OCI-LY7 (cell line): ENCODE measurements around the gene RPL26. TPM values are rescaled to one million over a fixed set of nuclear protein-coding genes. Genes with fewer than 3 reads are reported as not detected.

Experiments used
- BruUV-seq: library from RNA; stranded (reverse); fragments of 400-500 nt; replicated peaks from 2 replicates; lab custom pipeline; 2021; lab: Mats Ljungman, UMichigan
- CTCF ChIA-PET: fragments of 300-600 bp; sonication (Branson Sonifier 250); formaldehyde crosslinking; loops from one replicate; lab custom pipeline; 2022; ENCODE audit warnings: antibody characterized with exemption; ENCODE audit not compliant: unreplicated experiment; lab: Charles Lee
- POLR2A ChIA-PET: fragments of 300-600 bp; sonication (Branson Sonifier 250); formaldehyde crosslinking; loops from one replicate; lab custom pipeline; 2022; ENCODE audit warnings: antibody characterized with exemption; lab: Charles Lee
- DNase-seq: peaks from one replicate; pipeline ENCODE4 v3.0.0-alpha.2; 2015; ENCODE audit warnings: low spot score
- H2AFZ ChIP-seq: fragments of 200-600 bp; sonication (generic), shearing (Covaris generic); 2 replicates; pipeline ENCODE4 v1.6.1; 2014; ENCODE audit warnings: mild to moderate bottlenecking, antibody characterized with exemption, low read length, moderate library complexity
- H3K27ac ChIP-seq: fragments of 200-600 bp; sonication (generic); 2 replicates; pipeline ENCODE4 v1.5.1; 2014; ENCODE audit warnings: mixed run types, low read depth, mild to moderate bottlenecking, moderate library complexity, low read length, inconsistent platforms; ENCODE audit not compliant: poor library complexity, severe bottlenecking
- H3K36me3 ChIP-seq: fragments of 200-600 bp; sonication (generic); 2 replicates; pipeline ENCODE4 v1.6.1; 2014; ENCODE audit warnings: mild to moderate bottlenecking, antibody characterized with exemption, low read length, moderate library complexity, mixed read lengths; ENCODE audit not compliant: insufficient read depth
- H3K4me1 ChIP-seq: fragments of 200-600 bp; sonication (generic); 2 replicates; pipeline ENCODE4 v1.5.1; 2014; ENCODE audit warnings: mild to moderate bottlenecking, low read length; ENCODE audit not compliant: insufficient read depth, poor library complexity, severe bottlenecking
- H3K4me2 ChIP-seq: fragments of 200-600 bp; sonication (generic); 2 replicates; pipeline ENCODE4 v1.6.1; 2014; ENCODE audit warnings: mild to moderate bottlenecking, low read length
- H3K4me3 ChIP-seq: fragments of 200-600 bp; sonication (generic); 2 replicates; pipeline ENCODE4 v1.5.1; 2014; ENCODE audit warnings: mild to moderate bottlenecking, low read depth, low read length; ENCODE audit not compliant: poor library complexity, severe bottlenecking
- H3K79me2 ChIP-seq: fragments of 200-600 bp; sonication (generic); 2 replicates; pipeline ENCODE4 v1.6.1; 2016; ENCODE audit warnings: low read depth, mild to moderate bottlenecking, low read length, moderate library complexity, mixed read lengths; ENCODE audit not compliant: insufficient read depth
- H3K9me2 ChIP-seq: fragments of 200-600 bp; sonication (generic); 2 replicates; pipeline ENCODE4 v1.6.1; 2016; ENCODE audit warnings: mild to moderate bottlenecking, low read length, mixed read lengths; ENCODE audit not compliant: insufficient read depth
- H3K9me3 ChIP-seq: fragments of 200-600 bp; sonication (generic); 2 replicates; pipeline ENCODE4 v1.6.1; 2014; ENCODE audit warnings: mild to moderate bottlenecking, mixed run types, low read length, mixed read lengths
- H4K20me1 ChIP-seq: fragments of 200-600 bp; sonication (generic); 2 replicates; pipeline ENCODE4 v1.6.1; 2014; ENCODE audit warnings: mild to moderate bottlenecking, antibody characterized with exemption, low read length, moderate library complexity, mixed read lengths; ENCODE audit not compliant: insufficient read depth
- EZH2phosphoT487 ChIP-seq: fragments of 200-600 bp; sonication (generic); IDR thresholded peaks from 2 replicates; pipeline ENCODE4 v1.6.1; 2018; ENCODE audit warnings: low read depth, borderline replicate concordance, mild to moderate bottlenecking, mixed run types, antibody characterized with exemption, low read length, moderate library complexity, mixed read lengths
- intact Hi-C: fragments of 100-400 bp; cut with micrococcal nuclease; formaldehyde crosslinking; loops from one replicate; pipeline ENCODE4 v1.10.0; 2022; ENCODE audit not compliant: unreplicated experiment
- total RNA-seq, 2 experiments: library from RNA; depleted of rRNA in 1 of 2; stranded (reverse); fragments of >200 nt in 1 of 2; shearing (Covaris generic) in 1 of 2; gene quantifications; 2 replicates each; pipeline ENCODE4 v1.2.3, GENCODE V29; 2014 to 2022
- TF ChIP-seq, protein P1 (sequence below): fragments of 200-600 bp; sonication (generic); conservative IDR thresholded peaks from 2 replicates; pipeline ENCODE4 v1.5.1; 2014; ENCODE audit warnings: mild to moderate bottlenecking, antibody characterized with exemption, low read length, moderate library complexity, mixed read lengths

Gene RPL26
- total RNA-seq, 2 experiments from 2014 or later: 3,139 to 4,013 TPM

DNA sequence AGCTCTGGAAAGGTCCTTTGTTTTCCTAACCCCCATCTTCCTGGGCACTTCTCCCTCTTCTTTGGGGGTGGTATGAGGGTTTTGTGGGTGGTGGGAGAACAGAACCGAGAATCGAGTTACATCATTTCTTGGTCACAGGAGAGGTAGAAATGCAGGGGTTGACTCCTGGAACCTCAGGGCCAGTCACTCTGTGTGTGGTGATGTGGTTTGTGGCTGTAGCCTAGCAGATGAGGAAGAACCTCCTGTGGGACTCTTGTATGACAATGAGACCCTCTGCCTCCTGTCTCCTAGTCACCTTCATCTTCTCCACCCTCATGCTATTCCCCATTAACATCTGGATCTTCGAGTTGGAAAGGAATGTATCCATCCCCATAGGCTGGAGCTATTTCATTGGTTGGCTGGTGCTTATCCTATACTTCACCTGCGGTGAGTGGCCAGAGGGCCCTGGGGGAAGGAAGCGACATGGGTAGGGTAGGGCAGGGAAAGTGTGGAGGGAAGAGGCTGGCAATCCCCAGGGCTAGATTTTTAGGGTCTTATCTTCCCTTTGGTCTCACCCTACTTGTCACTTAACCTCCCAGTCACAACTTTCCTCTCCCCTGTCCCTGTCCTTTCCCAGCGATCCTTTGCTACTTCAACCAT is 37.8 kb downstream of the RPL26 start:
- no peak overlapping the region for H3K4me2 ChIP-seq
- no peaks in the 10 kb centered on the region for H3K36me3 ChIP-seq
- H3K9me2 ChIP-seq: no peaks in the 10 kb centered on the region
- H3K4me3 ChIP-seq: no peak overlapping the region
- DNase-seq: no peak
- no peak overlapping the region for H2AFZ ChIP-seq
- no peaks in the 10 kb centered on the region for H4K20me1 ChIP-seq
- H3K4me1 ChIP-seq: no peaks in the 10 kb centered on the region
- POLR2A ChIA-PET: interaction anchor here (1.5 kb wide), 1 partner anchor 10 kb away, joined by 5 read pairs; no protein-coding TSS in a partner anchor
- no peak overlapping the region for H3K27ac ChIP-seq
- no peaks in the 10 kb centered on the region for H3K79me2 ChIP-seq
- no TSS peak for BruUV-seq
- TF ChIP-seq EZH2phosphoT487: no peak
- TF ChIP-seq, protein P1, sequence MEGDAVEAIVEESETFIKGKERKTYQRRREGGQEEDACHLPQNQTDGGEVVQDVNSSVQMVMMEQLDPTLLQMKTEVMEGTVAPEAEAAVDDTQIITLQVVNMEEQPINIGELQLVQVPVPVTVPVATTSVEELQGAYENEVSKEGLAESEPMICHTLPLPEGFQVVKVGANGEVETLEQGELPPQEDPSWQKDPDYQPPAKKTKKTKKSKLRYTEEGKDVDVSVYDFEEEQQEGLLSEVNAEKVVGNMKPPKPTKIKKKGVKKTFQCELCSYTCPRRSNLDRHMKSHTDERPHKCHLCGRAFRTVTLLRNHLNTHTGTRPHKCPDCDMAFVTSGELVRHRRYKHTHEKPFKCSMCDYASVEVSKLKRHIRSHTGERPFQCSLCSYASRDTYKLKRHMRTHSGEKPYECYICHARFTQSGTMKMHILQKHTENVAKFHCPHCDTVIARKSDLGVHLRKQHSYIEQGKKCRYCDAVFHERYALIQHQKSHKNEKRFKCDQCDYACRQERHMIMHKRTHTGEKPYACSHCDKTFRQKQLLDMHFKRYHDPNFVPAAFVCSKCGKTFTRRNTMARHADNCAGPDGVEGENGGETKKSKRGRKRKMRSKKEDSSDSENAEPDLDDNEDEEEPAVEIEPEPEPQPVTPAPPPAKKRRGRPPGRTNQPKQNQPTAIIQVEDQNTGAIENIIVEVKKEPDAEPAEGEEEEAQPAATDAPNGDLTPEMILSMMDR: no peak
- no peaks in the 10 kb centered on the region for H3K9me3 ChIP-seq
- CTCF ChIA-PET: interaction anchor here (0.6 kb wide), 1 partner anchor 30 kb away, joined by 4 read pairs; no protein-coding TSS in a partner anchor
- intact Hi-C loops: no loop called here

DNA sequence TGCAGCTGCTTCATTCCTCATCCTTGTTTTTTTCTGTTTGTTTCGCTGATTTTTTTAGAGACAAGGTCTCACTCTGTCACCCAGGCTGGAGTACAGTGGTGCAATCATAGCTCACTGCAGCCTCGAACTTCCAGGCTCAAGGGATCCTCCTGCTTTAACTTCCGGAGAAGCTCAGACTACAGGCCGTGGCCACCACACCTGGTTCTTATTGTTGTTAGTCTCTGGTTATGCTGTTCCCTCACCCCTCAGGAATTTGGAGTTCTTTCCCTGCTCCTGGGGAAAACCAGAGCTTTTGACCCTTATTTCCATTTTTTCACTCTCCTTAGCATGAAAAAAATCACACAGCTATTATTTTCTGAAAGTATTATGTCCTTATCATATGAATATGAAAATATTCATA is 41.5 kb downstream of the RPL26 start:
- Histone ChIP-seq H3K79me2 (no peaks in the 10 kb centered on the region), H3K9me3 (no peaks in the 10 kb centered on the region), H2AFZ (no peak overlapping the region), H3K27ac (no peak overlapping the region), H3K4me2 (no peak overlapping the region), H3K36me3 (no peaks in the 10 kb centered on the region), H3K4me3 (no peak overlapping the region), H4K20me1 (no peaks in the 10 kb centered on the region), H3K9me2 (no peaks in the 10 kb centered on the region), H3K4me1 (no peaks in the 10 kb centered on the region)
- BruUV-seq: no TSS peak
- no peak for TF ChIP-seq EZH2phosphoT487
- TF ChIP-seq, protein P1: no peak
- intact Hi-C loops: no loop called here
- DNase-seq: no peak
- ChIA-PET CTCF (no interaction called here), POLR2A (interaction anchor here (0.5 to 0.7 kb wide), 4 partner anchors 24 to 606 kb away, joined by 3 to 4 read pairs (median 4); no protein-coding TSS in a partner anchor)

DNA sequence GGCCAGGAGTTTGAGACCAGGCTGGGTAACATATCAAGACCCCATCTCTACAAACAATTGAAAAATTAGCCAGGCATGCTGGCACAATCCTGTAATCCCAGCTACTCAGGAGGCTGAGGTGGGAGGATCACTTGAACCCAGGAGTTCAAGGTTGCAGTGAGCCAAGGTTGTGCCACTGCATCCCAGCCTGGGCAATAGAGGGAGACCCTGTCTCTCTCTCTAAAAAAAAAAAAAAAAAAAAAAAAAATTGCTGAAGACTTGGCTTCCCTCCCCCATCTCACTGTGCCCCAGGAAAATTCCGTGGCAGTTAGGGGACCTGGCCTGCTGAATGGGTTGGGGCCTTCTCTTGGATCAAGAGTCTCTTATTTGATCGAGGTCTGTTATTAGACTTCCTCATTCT is 43.5 kb downstream of the RPL26 start, which contains the start of gene ODF4:
ODF4 (plus strand) TSS at position 301 of the 400 bp plus-strand sequence. CDS start 212 bp downstream, outside the sequence.
- Histone ChIP-seq H2AFZ (no peak within 1 kb of the TSS), H4K20me1 (no peaks in the 10 kb centered on the region), H3K4me2 (no peak within 1 kb of the TSS), H3K36me3 (no peaks in the 10 kb centered on the region), H3K9me2 (no peaks in the 10 kb centered on the region), H3K4me3 (no peak within 1 kb of the TSS), H3K4me1 (no peaks in the 10 kb centered on the region), H3K79me2 (no peaks in the 10 kb centered on the region), H3K9me3 (no peaks in the 10 kb centered on the region), H3K27ac (no peak within 1 kb of the TSS)
- CTCF ChIA-PET: no interaction called here
- no peak for DNase-seq
- intact Hi-C loops: no loop called here
- no TSS peak for BruUV-seq
- POLR2A ChIA-PET: interaction anchor here (0.9 kb wide), 1 partner anchor 44 kb away, joined by 3 read pairs; the partner anchor contains the start of gene SLC25A35
- no peak for TF ChIP-seq EZH2phosphoT487
- TF ChIP-seq, protein P1: no peak
